ENCODE measurements around the gene RHOF.

Gene RHOF

DNA sequence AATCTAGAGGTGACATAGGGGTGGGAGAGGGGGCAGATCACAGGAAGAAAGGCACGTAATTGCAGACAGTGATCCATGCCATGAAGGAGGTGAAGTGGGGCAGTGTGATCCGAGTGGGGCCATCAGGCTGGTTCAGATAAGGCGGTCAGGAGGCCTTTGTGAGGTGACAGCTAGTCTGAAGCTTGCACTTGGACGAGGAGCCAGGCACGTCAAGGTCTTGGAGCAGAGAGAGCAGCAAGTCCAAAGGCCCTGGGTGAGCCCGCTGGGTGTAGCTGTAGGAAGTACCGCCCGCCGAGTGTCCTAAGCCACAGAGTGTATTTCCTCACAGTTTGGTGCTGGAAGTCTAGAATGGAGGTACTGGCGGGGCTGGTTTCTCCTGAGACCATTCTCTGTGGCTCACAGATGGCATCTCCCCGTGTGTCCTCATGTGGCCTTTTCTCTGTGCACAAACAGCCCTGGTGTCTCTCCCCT is 23.6 kb downstream of the RHOF start:
- TF ChIP-seq, protein P1, sequence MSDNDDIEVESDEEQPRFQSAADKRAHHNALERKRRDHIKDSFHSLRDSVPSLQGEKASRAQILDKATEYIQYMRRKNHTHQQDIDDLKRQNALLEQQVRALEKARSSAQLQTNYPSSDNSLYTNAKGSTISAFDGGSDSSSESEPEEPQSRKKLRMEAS (IDR thresholded peaks at IDR 0.05; ENCODE audit: low read depth, low read length): no peak
- peak; percentile 41; the same call in 1 of the 2 replicates for TF ChIP-seq MYC (IDR thresholded peaks at IDR 0.05; ENCODE audit: low read depth, low read length)
- H3K4me3 ChIP-seq (ENCODE audit: low read depth, low read length): no peak overlapping the region
- peak; percentile 85 for DNase-seq (ENCODE audit: low read depth)

DNA sequence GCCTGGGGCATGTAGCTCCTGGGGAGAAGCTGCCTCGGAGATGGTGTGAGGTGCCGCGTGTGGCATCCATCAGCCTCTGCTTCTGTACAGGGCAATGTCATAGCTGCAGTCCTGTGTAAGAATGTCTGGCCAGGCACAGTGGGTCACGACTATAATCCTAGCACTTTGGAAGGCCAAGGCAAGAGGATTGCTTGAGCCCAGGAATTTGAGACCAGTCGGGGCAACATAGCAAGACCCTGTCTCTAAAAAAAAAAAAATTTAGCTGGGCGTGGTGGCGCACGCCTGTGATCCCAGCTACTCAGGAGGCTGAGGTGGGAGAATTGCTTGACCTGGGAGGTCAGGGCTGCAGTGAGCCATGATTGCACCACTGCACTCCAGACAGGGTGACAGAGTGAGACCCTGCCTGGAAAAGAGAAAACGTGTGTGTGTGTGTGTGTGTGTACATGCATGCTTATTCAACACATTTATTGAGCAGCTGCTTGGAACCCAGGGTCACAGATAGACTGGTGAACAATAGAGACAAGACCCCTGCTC is 24.1 kb downstream of the RHOF start:
- TF ChIP-seq, protein P2, sequence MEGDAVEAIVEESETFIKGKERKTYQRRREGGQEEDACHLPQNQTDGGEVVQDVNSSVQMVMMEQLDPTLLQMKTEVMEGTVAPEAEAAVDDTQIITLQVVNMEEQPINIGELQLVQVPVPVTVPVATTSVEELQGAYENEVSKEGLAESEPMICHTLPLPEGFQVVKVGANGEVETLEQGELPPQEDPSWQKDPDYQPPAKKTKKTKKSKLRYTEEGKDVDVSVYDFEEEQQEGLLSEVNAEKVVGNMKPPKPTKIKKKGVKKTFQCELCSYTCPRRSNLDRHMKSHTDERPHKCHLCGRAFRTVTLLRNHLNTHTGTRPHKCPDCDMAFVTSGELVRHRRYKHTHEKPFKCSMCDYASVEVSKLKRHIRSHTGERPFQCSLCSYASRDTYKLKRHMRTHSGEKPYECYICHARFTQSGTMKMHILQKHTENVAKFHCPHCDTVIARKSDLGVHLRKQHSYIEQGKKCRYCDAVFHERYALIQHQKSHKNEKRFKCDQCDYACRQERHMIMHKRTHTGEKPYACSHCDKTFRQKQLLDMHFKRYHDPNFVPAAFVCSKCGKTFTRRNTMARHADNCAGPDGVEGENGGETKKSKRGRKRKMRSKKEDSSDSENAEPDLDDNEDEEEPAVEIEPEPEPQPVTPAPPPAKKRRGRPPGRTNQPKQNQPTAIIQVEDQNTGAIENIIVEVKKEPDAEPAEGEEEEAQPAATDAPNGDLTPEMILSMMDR (IDR thresholded peaks at IDR 0.05; ENCODE audit: low read depth, low read length): no peak
- TF ChIP-seq POLR2A (IDR thresholded peaks at IDR 0.05; ENCODE audit: extremely low read depth, insufficient read length) (no peak), MYC (IDR thresholded peaks at IDR 0.05; ENCODE audit: low read depth, low read length) (no peak)
- TF ChIP-seq, protein P1 (IDR thresholded peaks at IDR 0.05; ENCODE audit: low read depth, low read length): no peak
- DNase-seq (ENCODE audit: low read depth): no peak
- no peak overlapping the region for H3K4me3 ChIP-seq (ENCODE audit: low read depth, low read length)

DNA sequence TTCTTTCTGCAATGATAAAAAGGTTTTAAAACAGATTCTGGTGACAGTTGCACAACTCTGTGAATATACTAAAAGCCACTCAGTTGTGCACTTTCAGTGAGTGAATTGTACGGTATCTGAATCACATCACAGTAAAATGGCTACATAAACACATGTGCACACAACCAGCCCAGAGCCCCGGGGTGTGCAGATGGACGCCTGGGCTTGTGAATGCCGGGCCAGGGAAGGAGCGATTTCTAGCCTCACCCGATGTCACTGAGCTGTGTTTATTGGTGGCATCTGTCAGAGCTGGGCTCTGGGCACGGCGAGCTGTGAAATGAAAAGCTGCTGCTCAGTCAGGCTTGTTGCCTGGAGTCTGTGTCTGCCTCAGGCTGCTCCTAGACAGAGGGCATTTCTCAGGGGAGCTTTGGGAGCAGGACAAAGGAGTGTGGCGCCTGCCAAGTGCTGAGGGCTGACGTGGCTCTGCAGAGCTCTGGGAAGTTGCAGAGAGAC is 25.9 kb downstream of the RHOF start:
- no peak overlapping the region for H3K4me3 ChIP-seq (ENCODE audit: low read depth, low read length)
- DNase-seq (ENCODE audit: low read depth): no peak
- TF ChIP-seq MYC (IDR thresholded peaks at IDR 0.05; ENCODE audit: low read depth, low read length): no peak
- no peak for TF ChIP-seq POLR2A (IDR thresholded peaks at IDR 0.05; ENCODE audit: extremely low read depth, insufficient read length)
- TF ChIP-seq, protein P2 (IDR thresholded peaks at IDR 0.05; ENCODE audit: low read depth, low read length): no peak
- TF ChIP-seq, protein P1 (IDR thresholded peaks at IDR 0.05; ENCODE audit: low read depth, low read length): no peak

DNA sequence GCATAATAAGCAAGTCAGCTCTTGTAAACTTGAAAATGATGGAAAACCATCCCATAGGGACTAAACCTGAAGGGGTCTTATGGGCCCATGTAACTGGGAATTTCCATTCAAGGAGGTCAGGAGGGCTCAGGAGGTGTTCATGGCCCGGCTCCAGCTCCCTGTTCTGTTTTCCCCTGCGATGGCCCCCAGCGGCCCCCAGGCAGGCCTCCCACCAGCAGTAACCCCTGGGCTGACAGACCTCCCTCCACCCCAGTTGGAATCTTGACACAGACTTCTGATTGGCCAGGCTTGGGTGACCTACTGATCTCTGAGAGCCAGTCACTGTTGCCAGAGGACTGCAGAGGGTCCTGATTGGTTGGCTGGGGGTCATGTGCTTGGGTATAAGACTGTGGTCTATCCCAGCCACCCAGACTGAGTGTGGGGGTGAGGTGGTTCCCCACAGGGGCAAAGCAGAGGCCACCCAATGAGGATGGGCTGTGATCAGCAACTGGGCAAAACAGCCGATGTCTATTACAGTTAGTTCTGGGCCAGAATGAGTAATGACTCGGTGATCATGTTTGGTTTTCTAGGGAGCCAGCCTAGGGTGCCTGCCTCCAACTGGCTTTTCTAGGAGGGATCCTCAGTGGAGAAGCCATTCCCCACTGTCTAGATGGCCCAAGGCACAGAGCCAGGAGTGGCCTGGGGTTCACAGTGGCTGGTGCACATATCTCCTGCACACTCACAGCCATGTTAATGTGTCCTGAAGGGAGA is 27.0 kb downstream of the RHOF start:
- DNase-seq (ENCODE audit: low read depth): peak; percentile 45
- no peak overlapping the region for H3K4me3 ChIP-seq (ENCODE audit: low read depth, low read length)
- TF ChIP-seq POLR2A (IDR thresholded peaks at IDR 0.05; ENCODE audit: extremely low read depth, insufficient read length) (no peak), MYC (IDR thresholded peaks at IDR 0.05; ENCODE audit: low read depth, low read length) (no peak)
- TF ChIP-seq, protein P2 (IDR thresholded peaks at IDR 0.05; ENCODE audit: low read depth, low read length): no peak
- TF ChIP-seq, protein P1 (IDR thresholded peaks at IDR 0.05; ENCODE audit: low read depth, low read length): no peak

DNA sequence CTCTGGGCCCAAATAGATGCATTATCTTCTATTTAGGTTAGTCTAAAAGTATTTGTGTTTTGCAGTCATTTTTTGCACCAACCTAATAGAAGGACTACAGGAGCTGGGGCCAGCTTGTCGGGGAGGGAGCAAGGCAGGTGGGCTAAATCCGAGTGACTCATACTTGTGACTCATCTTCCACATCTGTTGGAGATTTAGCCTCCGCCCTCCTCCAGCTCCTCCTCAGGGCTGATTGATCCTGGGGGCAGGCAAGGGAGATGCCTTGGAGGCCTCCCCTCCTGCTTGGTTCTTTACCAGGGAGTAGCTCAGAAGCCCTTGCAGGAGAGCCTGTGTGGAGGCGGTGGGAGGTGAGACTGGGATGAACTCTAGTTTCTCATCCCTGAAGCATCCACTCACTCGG is 27.9 kb downstream of the RHOF start:
- no peak for TF ChIP-seq POLR2A (IDR thresholded peaks at IDR 0.05; ENCODE audit: extremely low read depth, insufficient read length)
- TF ChIP-seq MYC (IDR thresholded peaks at IDR 0.05; ENCODE audit: low read depth, low read length): no peak
- TF ChIP-seq, protein P1 (IDR thresholded peaks at IDR 0.05; ENCODE audit: low read depth, low read length): no peak
- TF ChIP-seq, protein P2 (IDR thresholded peaks at IDR 0.05; ENCODE audit: low read depth, low read length): no peak
- peak; percentile 72 for DNase-seq (ENCODE audit: low read depth)
- no peak overlapping the region for H3K4me3 ChIP-seq (ENCODE audit: low read depth, low read length)

DNA sequence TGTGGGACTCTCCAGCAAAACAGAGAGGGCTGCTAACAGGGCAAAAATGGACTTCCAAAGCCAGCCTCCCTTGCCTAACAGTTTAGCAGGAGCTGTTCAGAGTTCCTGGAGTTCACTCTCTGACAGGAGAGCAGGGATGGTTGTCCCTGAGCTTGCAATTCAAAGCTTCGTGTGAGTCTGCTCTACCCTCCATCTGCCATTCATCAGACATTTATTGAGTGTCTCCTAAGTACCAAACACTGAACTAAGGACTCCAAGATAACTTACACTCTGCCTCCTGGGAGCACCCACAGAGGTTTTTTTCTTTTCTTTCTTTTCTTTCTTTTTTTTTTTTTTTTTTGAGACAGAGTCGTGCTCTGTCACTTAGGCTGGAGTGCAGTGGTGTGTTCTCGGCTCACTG is 28.7 kb downstream of the RHOF start:
- no peak for DNase-seq (ENCODE audit: low read depth)
- no peak overlapping the region for H3K4me3 ChIP-seq (ENCODE audit: low read depth, low read length)
- TF ChIP-seq MYC (IDR thresholded peaks at IDR 0.05; ENCODE audit: low read depth, low read length) (no peak), POLR2A (IDR thresholded peaks at IDR 0.05; ENCODE audit: extremely low read depth, insufficient read length) (no peak)
- TF ChIP-seq, protein P1 (IDR thresholded peaks at IDR 0.05; ENCODE audit: low read depth, low read length): no peak
- TF ChIP-seq, protein P2 (IDR thresholded peaks at IDR 0.05; ENCODE audit: low read depth, low read length): no peak
